Trophoblast cell (in vitro differentiated cells and primary cell): ENCODE data around the gene KIAA0930.
"Not testable (repeated sequence)": the region's sequence is repeated elsewhere in the genome, so short reads cannot be mapped to it uniquely, and the experiment has no call there.

Experiments
- DNase-seq, 2 donors: peaks; one replicate each; pipeline ENCODE4 v3.0.0-alpha.2; 2016
- H2AFZ ChIP-seq: 2 replicates; pipeline ENCODE4 v1.6.1; 2013; ENCODE audit warnings: low read length, moderate library complexity, mild to moderate bottlenecking; ENCODE audit not compliant: insufficient read depth, poor library complexity
- H2AK5ac ChIP-seq: 2 replicates; pipeline ENCODE4 v1.6.1; 2013; ENCODE audit warnings: mild to moderate bottlenecking, low read length
- H2BK120ac ChIP-seq: 2 replicates; pipeline ENCODE4 v1.6.1; 2013; ENCODE audit warnings: low read length, mild to moderate bottlenecking, moderate library complexity; ENCODE audit not compliant: insufficient read depth, poor library complexity
- H2BK12ac ChIP-seq: 2 replicates; pipeline ENCODE4 v1.6.1; 2013; ENCODE audit warnings: mild to moderate bottlenecking, low read length, moderate library complexity
- H2BK5ac ChIP-seq: 2 replicates; pipeline ENCODE4 v1.6.1; 2013; ENCODE audit warnings: low read length, low read depth, moderate library complexity, mild to moderate bottlenecking; ENCODE audit not compliant: poor library complexity
- H3K14ac ChIP-seq: 2 replicates; pipeline ENCODE4 v1.6.1; 2013; ENCODE audit warnings: mild to moderate bottlenecking, low read length
- H3K18ac ChIP-seq: 2 replicates; pipeline ENCODE4 v1.6.1; 2013; ENCODE audit warnings: mild to moderate bottlenecking, low read length
- H3K23ac ChIP-seq: 2 replicates; pipeline ENCODE4 v1.6.1; 2013; ENCODE audit warnings: low read length
- H3K27ac ChIP-seq: 2 replicates; pipeline ENCODE4 v1.5.1; 2013; ENCODE audit warnings: low read depth, mild to moderate bottlenecking, inconsistent platforms, low read length, moderate library complexity
- H3K27me3 ChIP-seq: 2 replicates; pipeline ENCODE4 v1.6.1; 2013; ENCODE audit warnings: inconsistent platforms, mild to moderate bottlenecking, low read length, moderate library complexity; ENCODE audit not compliant: insufficient read depth
- H3K36me3 ChIP-seq, 2 experiments: 1 replicate in 1 of 2; 2 replicates in 1 of 2; pipeline ENCODE4 v1.6.1; 2013; ENCODE audit warnings: low read length in 2 of 2, mild to moderate bottlenecking in 2 of 2, moderate library complexity in 1 of 2; ENCODE audit not compliant: insufficient read depth in 2 of 2, control insufficient read depth in 1 of 2
- H3K4ac ChIP-seq: 2 replicates; pipeline ENCODE4 v1.6.1; 2013; ENCODE audit warnings: low read depth, mild to moderate bottlenecking, low read length, moderate library complexity
- H3K4me1 ChIP-seq, 2 experiments: 1 replicate in 1 of 2; 2 replicates in 1 of 2; pipeline ENCODE4 v1.6.1; 2013; ENCODE audit warnings: low read length in 2 of 2, mild to moderate bottlenecking in 2 of 2, moderate library complexity in 1 of 2; ENCODE audit not compliant: insufficient read depth in 2 of 2, control insufficient read depth in 1 of 2
- H3K4me2 ChIP-seq: 2 replicates; pipeline ENCODE4 v1.6.1; 2013; ENCODE audit warnings: inconsistent platforms, mild to moderate bottlenecking, low read length, moderate library complexity
- H3K4me3 ChIP-seq: 2 replicates; pipeline ENCODE4 v1.5.1; 2013; ENCODE audit warnings: mild to moderate bottlenecking, low read depth, low read length, inconsistent platforms
- H3K79me1 ChIP-seq: one replicate; pipeline ENCODE4 v1.6.1; 2013; ENCODE audit warnings: low read length
- H3K79me2 ChIP-seq: 2 replicates; pipeline ENCODE4 v1.6.1; 2013; ENCODE audit warnings: low read length, mild to moderate bottlenecking; ENCODE audit not compliant: control insufficient read depth, insufficient read depth, poor library complexity
- H3K9ac ChIP-seq: 2 replicates; pipeline ENCODE4 v1.6.1; 2013; ENCODE audit warnings: mild to moderate bottlenecking, low read length
- H3K9me3 ChIP-seq: 2 replicates; pipeline ENCODE4 v1.6.1; 2013; ENCODE audit warnings: low read depth, mild to moderate bottlenecking, control low read depth, inconsistent platforms, low read length; ENCODE audit not compliant: insufficient read depth
- H4K12ac ChIP-seq: 2 replicates; pipeline ENCODE4 v1.6.1; 2013; ENCODE audit warnings: low read depth, mild to moderate bottlenecking, low read length, moderate library complexity
- H4K8ac ChIP-seq: 2 replicates; pipeline ENCODE4 v1.6.1; 2013; ENCODE audit warnings: low read depth, mild to moderate bottlenecking, low read length, moderate library complexity
- H4K91ac ChIP-seq: one replicate; pipeline ENCODE4 v1.6.1; 2013; ENCODE audit warnings: low read depth, mild to moderate bottlenecking, low read length, moderate library complexity
- WGBS: extraction: QIAGEN DNeasy Blood & Tissue Kit; methylation state at CpG from one replicate; pipeline ENCODE4 v1.1.7; 2013; ENCODE audit warnings: missing lambda C conversion rate; ENCODE audit not compliant: insufficient read length, insufficient coverage; ENCODE audit errors: extremely low coverage; 5-methylcytosine and 5-hydroxymethylcytosine counted together

KIAA0930 gene

DNA sequence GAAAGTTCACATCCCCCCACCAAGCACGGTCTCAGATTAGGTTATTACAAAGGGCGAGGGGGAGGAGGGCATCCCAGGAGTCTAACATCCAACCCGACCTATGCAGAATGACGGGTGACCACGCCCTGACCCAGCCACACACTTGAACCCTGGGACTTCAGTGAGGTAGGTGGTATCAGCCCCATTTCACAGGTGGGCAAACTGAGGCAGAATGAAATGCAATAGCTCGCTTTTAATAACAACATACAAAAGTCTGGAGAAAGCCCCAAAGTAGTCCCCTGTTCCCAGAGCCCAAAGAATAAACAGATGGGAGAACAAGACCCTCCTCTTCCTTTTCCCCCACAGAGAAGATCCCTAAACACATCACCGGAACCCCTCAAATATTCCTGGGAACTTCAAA lies 45.1 kb downstream of the KIAA0930 start:
- H3K79me1 ChIP-seq, result peaks cover 6% of the 10 kb centered on the region

DNA sequence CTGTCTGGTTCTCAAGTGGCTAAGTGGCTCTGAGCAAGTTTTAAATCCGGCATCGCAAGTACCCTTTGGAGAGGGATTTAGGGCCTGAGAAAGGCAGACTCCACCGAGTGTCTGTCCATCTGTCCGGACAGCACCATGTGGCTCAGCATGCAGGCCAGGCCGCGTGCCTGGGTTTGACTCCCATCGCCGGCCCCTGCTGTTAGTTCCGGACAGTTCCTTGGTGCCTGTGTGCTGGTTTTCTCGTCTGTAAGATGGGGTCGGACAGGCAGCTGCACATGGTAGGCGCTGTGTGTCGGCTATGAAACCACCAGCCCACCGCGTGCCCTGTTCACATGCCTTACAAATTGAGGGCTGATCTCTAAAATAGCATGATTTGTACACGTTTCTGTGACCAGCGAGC lies 46.0 kb downstream of the KIAA0930 start:
- H3K36me3 ChIP-seq, result peaks cover 39 to 41% of the 10 kb centered on the region in 2 experiments
- H3K4me1 ChIP-seq, result peaks cover 5 to 6% of the 10 kb centered on the region in 2 experiments
- H3K27ac ChIP-seq, result no peak overlapping the region
- no peak overlapping the region for H2BK12ac ChIP-seq
- H3K27me3 ChIP-seq, result no peaks in the 10 kb centered on the region
- H2BK5ac ChIP-seq, result no peak overlapping the region
- H3K79me2 ChIP-seq, result no peaks in the 10 kb centered on the region
- H3K18ac ChIP-seq, result no peak overlapping the region
- peaks cover 2% of the 10 kb centered on the region for H3K9me3 ChIP-seq
- no peak overlapping the region for H3K14ac ChIP-seq
- no CpG with 5 or more reads among the region's 17 CpGs for WGBS
- H3K4me2 ChIP-seq, result no peak overlapping the region
- no peak overlapping the region for H2AK5ac ChIP-seq
- H3K79me1 ChIP-seq, result no peaks in the 10 kb centered on the region
- H3K9ac ChIP-seq, result no peak overlapping the region
- no peak overlapping the region for H4K91ac ChIP-seq
- no peak overlapping the region for H4K8ac ChIP-seq
- H3K4ac ChIP-seq, result no peak overlapping the region
- H3K23ac ChIP-seq, result no peak overlapping the region
- H2BK120ac ChIP-seq, result no peak overlapping the region
- no peak for DNase-seq
- no peak overlapping the region for H2AFZ ChIP-seq
- no peak overlapping the region for H4K12ac ChIP-seq
- no peak overlapping the region for H3K4me3 ChIP-seq

More for the DNA sequence above, 45.1 kb downstream of the KIAA0930 start:
- H3K9me3 ChIP-seq, result peaks cover 2% of the 10 kb centered on the region
- no CpG with 5 or more reads among the region's 7 CpGs for WGBS
- peaks cover 4% of the 10 kb centered on the region for H3K79me2 ChIP-seq
- no peak overlapping the region for H3K4ac ChIP-seq
- H4K91ac ChIP-seq, result no peak overlapping the region
- DNase-seq, result no peak
- no peak overlapping the region for H3K4me2 ChIP-seq
- no peak overlapping the region for H4K8ac ChIP-seq
- no peak overlapping the region for H3K18ac ChIP-seq
- H3K36me3 ChIP-seq, result peaks cover 38 to 40% of the 10 kb centered on the region in 2 experiments
- no peak overlapping the region for H2BK120ac ChIP-seq
- no peak overlapping the region for H3K27ac ChIP-seq
- H3K14ac ChIP-seq, result no peak overlapping the region
- peaks cover 10 to 12% of the 10 kb centered on the region in 2 experiments for H3K4me1 ChIP-seq
- H3K4me3 ChIP-seq, result no peak overlapping the region
- no peak overlapping the region for H3K9ac ChIP-seq
- H2AK5ac ChIP-seq, result no peak overlapping the region
- no peak overlapping the region for H2AFZ ChIP-seq
- H3K23ac ChIP-seq, result no peak overlapping the region
- H3K27me3 ChIP-seq, result no peaks in the 10 kb centered on the region
- no peak overlapping the region for H4K12ac ChIP-seq
- no peak overlapping the region for H2BK12ac ChIP-seq
- H2BK5ac ChIP-seq, result no peak overlapping the region

DNA sequence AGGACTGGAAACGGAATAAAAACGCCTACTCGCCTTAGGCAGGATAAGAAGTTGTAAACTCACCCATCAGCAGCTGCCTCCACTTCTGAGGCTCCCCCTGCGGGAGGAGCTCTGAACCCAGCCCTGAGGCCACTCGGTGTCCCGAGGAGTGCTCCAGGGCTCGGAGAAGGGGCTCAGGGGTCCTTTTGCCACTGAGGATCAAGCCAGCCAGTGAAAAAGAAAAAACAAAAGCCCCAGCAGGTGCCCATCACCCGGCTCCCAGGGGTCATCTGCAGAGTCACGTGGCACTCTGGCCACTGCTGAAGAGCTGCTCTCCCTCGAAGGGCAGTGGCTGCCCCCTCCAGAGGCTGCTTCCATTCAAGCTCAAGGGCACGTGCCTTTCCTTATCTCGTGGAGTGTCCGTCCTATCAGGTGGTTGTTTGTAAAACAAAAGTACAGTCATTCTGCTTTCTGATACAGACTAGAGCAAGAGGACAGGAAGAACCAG lies 48.0 kb downstream of the KIAA0930 start:
- H3K4me3 ChIP-seq, result no peak overlapping the region
- no peak overlapping the region for H3K18ac ChIP-seq
- no peak overlapping the region for H3K4ac ChIP-seq
- no peak overlapping the region for H3K4me2 ChIP-seq
- WGBS, result no CpG with 5 or more reads among the region's 13 CpGs
- no peak overlapping the region for H3K27ac ChIP-seq
- H3K36me3 ChIP-seq, result peaks cover 34 to 38% of the 10 kb centered on the region in 2 experiments
- no peak overlapping the region for H2BK5ac ChIP-seq
- no peak overlapping the region for H2AFZ ChIP-seq
- H3K4me1 ChIP-seq, result no peaks in the 10 kb centered on the region
- no peak for DNase-seq
- no peak overlapping the region for H4K12ac ChIP-seq
- no peak overlapping the region for H4K8ac ChIP-seq
- H3K27me3 ChIP-seq, result no peaks in the 10 kb centered on the region
- no peak overlapping the region for H2BK12ac ChIP-seq
- no peak overlapping the region for H3K23ac ChIP-seq
- H3K9ac ChIP-seq, result no peak overlapping the region
- no peak overlapping the region for H4K91ac ChIP-seq
- H3K14ac ChIP-seq, result no peak overlapping the region
- no peak overlapping the region for H2AK5ac ChIP-seq
- peaks cover 2% of the 10 kb centered on the region for H3K9me3 ChIP-seq
- H2BK120ac ChIP-seq, result no peak overlapping the region
- H3K79me1 ChIP-seq, result no peaks in the 10 kb centered on the region
- no peaks in the 10 kb centered on the region for H3K79me2 ChIP-seq

DNA sequence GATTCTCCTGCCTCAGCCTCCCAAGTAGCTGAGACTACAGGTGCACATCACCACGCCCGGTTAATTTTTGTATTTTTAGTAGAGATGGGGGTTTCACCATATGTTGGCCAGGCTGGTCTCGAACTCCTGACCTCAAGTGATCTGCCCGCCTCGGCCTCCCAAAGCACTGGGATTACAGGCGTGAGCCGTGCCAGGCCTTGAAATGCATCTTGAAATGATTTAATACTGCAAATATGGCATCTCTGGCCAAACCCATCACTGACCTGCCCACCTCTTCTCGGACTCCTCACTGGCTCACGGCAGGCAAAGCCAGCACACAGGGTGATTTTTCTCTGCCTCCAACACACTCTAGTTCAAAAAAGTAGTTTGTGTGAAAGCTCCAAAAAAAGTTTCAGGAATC lies 48.9 kb downstream of the KIAA0930 start:
- H3K4me3 ChIP-seq, H4K91ac ChIP-seq, H3K4ac ChIP-seq, H3K14ac ChIP-seq, H2AFZ ChIP-seq, H3K79me1 ChIP-seq, H3K18ac ChIP-seq, H3K9ac ChIP-seq, H3K27me3 ChIP-seq, H3K9me3 ChIP-seq, H3K23ac ChIP-seq, H3K4me1 ChIP-seq, H3K4me2 ChIP-seq, DNase-seq, H4K8ac ChIP-seq, H2BK5ac ChIP-seq, H2BK12ac ChIP-seq, H4K12ac ChIP-seq, H2BK120ac ChIP-seq, H3K27ac ChIP-seq, H2AK5ac ChIP-seq, H3K79me2 ChIP-seq: not testable (repeated sequence)
- H3K36me3 ChIP-seq, result peaks cover 26 to 28% of the 10 kb centered on the region in 2 experiments
- WGBS, result no CpG with 5 or more reads among the region's 9 CpGs
